Hepatocyte (in vitro differentiated cells): Measurements from ENCODE around the gene GDI1. TPM values are rescaled to one million over a fixed set of nuclear protein-coding genes. Genes with fewer than 3 reads are reported as not detected.
A peak's percentile ranks its signal among the peaks of the same experiment; 100 is the strongest.

ENCODE experiments used
- DNase-seq: peaks from one replicate; pipeline ENCODE4 v3.0.0-alpha.2; 2016; ENCODE audit warnings: low spot score
- H2AFZ ChIP-seq: fragments of 200-600 bp; sonication (generic); 2 replicates; pipeline ENCODE4 v1.6.0; 2016; ENCODE audit warnings: antibody characterized with exemption, mild to moderate bottlenecking
- H3K27ac ChIP-seq: fragments of 200-600 bp; sonication (generic); 2 replicates; pipeline ENCODE4 v1.5.1; 2016; ENCODE audit warnings: mild to moderate bottlenecking
- H3K27me3 ChIP-seq: fragments of 200-600 bp; sonication (generic); 2 replicates; pipeline ENCODE4 v1.6.1; 2016
- H3K36me3 ChIP-seq: fragments of 200-600 bp; sonication (generic); replicated peaks from 2 replicates; pipeline ENCODE4 v1.5.1; 2016; ENCODE audit warnings: low read depth; ENCODE audit not compliant: insufficient read depth
- H3K4me1 ChIP-seq: fragments of 200-600 bp; sonication (generic); 2 replicates; pipeline ENCODE4 v1.5.1; 2016; ENCODE audit warnings: mild to moderate bottlenecking, moderate library complexity; ENCODE audit not compliant: insufficient read depth
- H3K4me2 ChIP-seq: fragments of 200-600 bp; sonication (generic); 2 replicates; pipeline ENCODE4 v1.6.0; 2016
- H3K4me3 ChIP-seq: fragments of 200-600 bp; sonication (generic); 2 replicates; pipeline ENCODE4 v1.5.1; 2016; ENCODE audit warnings: mild to moderate bottlenecking
- H3K79me2 ChIP-seq: fragments of 200-600 bp; sonication (generic); 2 replicates; pipeline ENCODE4 v1.6.0; 2017; ENCODE audit warnings: mild to moderate bottlenecking
- H3K9me2 ChIP-seq: fragments of 200-600 bp; sonication (generic); replicated peaks from 2 replicates; pipeline ENCODE4 v1.6.0; 2017; ENCODE audit warnings: mild to moderate bottlenecking; ENCODE audit not compliant: insufficient read depth
- H3K9me3 ChIP-seq: fragments of 200-600 bp; sonication (generic); 2 replicates; pipeline ENCODE4 v1.5.1; 2016; ENCODE audit warnings: low read depth, mild to moderate bottlenecking
- H4K20me1 ChIP-seq: fragments of 200-600 bp; sonication (generic); 2 replicates; pipeline ENCODE4 v1.6.0; 2016; ENCODE audit warnings: mild to moderate bottlenecking; ENCODE audit not compliant: insufficient read depth, poor library complexity, severe bottlenecking
- CTCF ChIP-seq: fragments of 200-600 bp; sonication (generic); IDR thresholded peaks from 2 replicates; pipeline ENCODE4 v1.5.1; 2016; ENCODE audit warnings: antibody characterized with exemption, mild to moderate bottlenecking; ENCODE audit not compliant: poor library complexity
- EZH2 ChIP-seq: fragments of 200-600 bp; sonication (generic); IDR thresholded peaks from 2 replicates; pipeline ENCODE4 v1.6.1; 2016; ENCODE audit warnings: antibody characterized with exemption, mild to moderate bottlenecking, borderline replicate concordance
- EZH2phosphoT487 ChIP-seq: fragments of 200-600 bp; sonication (generic); IDR thresholded peaks from one replicate; pipeline ENCODE4 v1.6.1; 2018; ENCODE audit warnings: antibody characterized with exemption, mild to moderate bottlenecking, low read depth, moderate library complexity; ENCODE audit not compliant: unreplicated experiment, severe bottlenecking
- WGBS: methylation state at CpG from one replicate; pipeline ENCODE4 v1.1.6; 2016; ENCODE audit warnings: low lambda C conversion rate; ENCODE audit errors: missing lambda C conversion rate; 5-methylcytosine and 5-hydroxymethylcytosine counted together
- polyA plus RNA-seq: library from polyadenylated mRNA; unstranded; fragments of >200 nt; fragmentation: Nextera tagmentation; extraction: Ambion mirVana; gene quantifications from 2 replicates; pipeline ENCODE4 v1.2.1, GENCODE V29; 2016
- total RNA-seq: library from RNA; depleted of rRNA; stranded (reverse); fragments of >200 nt; gene quantifications from 2 replicates; pipeline ENCODE4 v1.2.3, GENCODE V29; 2014

GDI1 gene
- total and polyA plus RNA-seq, 2 experiments from 2014 or later = 101 to 102 TPM

- H3K9me3 ChIP-seq = no peaks in the 10 kb centered on the region
- TF ChIP-seq CTCF = no peak
- TF ChIP-seq EZH2 = no peak
- H4K20me1 ChIP-seq = peaks cover 24% of the 10 kb centered on the region
- peaks cover 4% of the 10 kb centered on the region for H3K4me1 ChIP-seq
- 59% methylated on average over 6 of the region's 6 CpGs for WGBS
- peaks cover 3% of the 10 kb centered on the region for H3K36me3 ChIP-seq
- no peaks in the 10 kb centered on the region for H3K9me2 ChIP-seq
- peak; percentile 5 for DNase-seq
- peak overlapping the region; percentile 23 for H3K27ac ChIP-seq
- H3K4me2 ChIP-seq = no peak overlapping the region
- no peaks in the 10 kb centered on the region for H3K27me3 ChIP-seq
- H3K4me3 ChIP-seq = no peak overlapping the region
- H2AFZ ChIP-seq = no peak overlapping the region
- H3K79me2 ChIP-seq = peaks cover 16% of the 10 kb centered on the region
Observed at GRCh38 chrX:154401918-154402621, 34.9 kb upstream of the GDI1 start.

GRCh38 chrX:154402622-154403127 is 34.3 kb upstream of the GDI1 start:
- peak; percentile 5 for DNase-seq
- H3K4me1 ChIP-seq = peaks cover 4% of the 10 kb centered on the region
- TF ChIP-seq CTCF (no peak), EZH2 (no peak), EZH2phosphoT487 (no peak)
- 91% methylated on average over 18 of the region's 19 CpGs for WGBS
- no peak overlapping the region for H3K4me3 ChIP-seq
- H3K79me2 ChIP-seq = peaks cover 16% of the 10 kb centered on the region
- H3K4me2 ChIP-seq = no peak overlapping the region
- H3K27ac ChIP-seq = no peak overlapping the region
- H3K27me3 ChIP-seq = no peaks in the 10 kb centered on the region
- peaks cover 24% of the 10 kb centered on the region for H4K20me1 ChIP-seq
- H3K9me3 ChIP-seq = no peaks in the 10 kb centered on the region
- no peak overlapping the region for H2AFZ ChIP-seq
- H3K9me2 ChIP-seq = no peaks in the 10 kb centered on the region
- H3K36me3 ChIP-seq = peaks cover 3% of the 10 kb centered on the region

GRCh38 chrX:154403192-154403591 is 33.8 kb upstream of the GDI1 start:
- no peak for DNase-seq
- 89% methylated on average over 10 of the region's 10 CpGs for WGBS
- Histone ChIP-seq H4K20me1 (peaks cover 24% of the 10 kb centered on the region), H3K79me2 (peaks cover 16% of the 10 kb centered on the region), H3K4me1 (peaks cover 4% of the 10 kb centered on the region), H3K4me3 (no peak overlapping the region), H3K27ac (no peak overlapping the region), H3K9me2 (no peaks in the 10 kb centered on the region), H3K4me2 (no peak overlapping the region), H3K9me3 (no peaks in the 10 kb centered on the region), H3K27me3 (no peaks in the 10 kb centered on the region), H2AFZ (no peak overlapping the region), H3K36me3 (peaks cover 3% of the 10 kb centered on the region)
- no peak for TF ChIP-seq CTCF
- no peak for TF ChIP-seq EZH2
- TF ChIP-seq EZH2phosphoT487 = no peak
